B cell (primary cell): ENCODE measurements around the gene HEXIM1. TPM values are rescaled to one million over a fixed set of nuclear protein-coding genes. Genes with fewer than 3 reads are reported as not detected.

Source experiments
- ATAC-seq: fragments of 200-7000 bp; cut with Tn5 transposase; one replicate; pipeline ENCODE4 v1.10.0; 2021; ENCODE audit warnings: low read depth, mild to moderate bottlenecking, moderate number of reproducible peaks, moderate library complexity
- CTCF ChIA-PET: fragments of 350-600 bp; sonication (Branson Sonifier 250); formaldehyde crosslinking; loops from one replicate; lab custom pipeline; 2021; ENCODE audit warnings: antibody characterized with exemption, inconsistent platforms; lab: Charles Lee
- POLR2A ChIA-PET: fragments of 350-600 bp; sonication (Branson Sonifier 250); formaldehyde crosslinking; loops from one replicate; lab custom pipeline; 2021; ENCODE audit warnings: antibody characterized with exemption; lab: Charles Lee
- DNase-seq: peaks from one replicate; pipeline ENCODE4 v3.0.0; 2013
- H2AFZ ChIP-seq: 2 replicates; pipeline ENCODE4 v1.6.1; 2012; ENCODE audit warnings: mild to moderate bottlenecking, low read depth, low read length; ENCODE audit not compliant: insufficient read depth, poor library complexity, severe bottlenecking
- H3K27ac ChIP-seq, 2 donors: 1 replicate in 1 of 2; 2 replicates in 1 of 2; pipeline ENCODE4 v1.5.1; 2012 to 2013; ENCODE audit warnings: low read length in 2 of 2, mild to moderate bottlenecking in 2 of 2, moderate library complexity in 1 of 2
- H3K27me3 ChIP-seq, 4 experiments: fragments of 200-600 bp in 1 of 4; sonication (generic) in 1 of 4; replicated peaks in 1 of 4; 1 replicate in 2 of 4; 2 replicates in 2 of 4; pipeline versions ENCODE4 v1.6.1 to v1.7.0; 2013 to 2016; ENCODE audit warnings: low read length in 3 of 4, mild to moderate bottlenecking in 2 of 4, mixed read lengths in 1 of 4, moderate library complexity in 1 of 4; ENCODE audit not compliant: insufficient read depth in 4 of 4, control insufficient read depth in 3 of 4; ENCODE audit errors: control extremely low read depth in 1 of 4
- H3K36me3 ChIP-seq, 2 experiments: replicated peaks in 1 of 2; 1 replicate in 1 of 2; 2 replicates in 1 of 2; pipeline versions ENCODE4 v1.6.1 to v1.7.1; 2013; ENCODE audit warnings: low read length in 1 of 2; ENCODE audit not compliant: insufficient read depth in 2 of 2, control insufficient read depth in 1 of 2; ENCODE audit errors: control extremely low read depth in 1 of 2, extremely low read depth in 1 of 2
- H3K4me1 ChIP-seq, 2 donors: fragments of 200-600 bp in 1 of 2; sonication (generic) in 1 of 2; 1 replicate in 1 of 2; 2 replicates in 1 of 2; pipeline versions ENCODE4 v1.5.1 to v1.6.1; 2013 to 2017; ENCODE audit warnings: low read length in 2 of 2; ENCODE audit not compliant: control insufficient read depth in 2 of 2, insufficient read depth in 2 of 2
- H3K4me2 ChIP-seq: replicated peaks from 2 replicates; pipeline ENCODE3; 2012; ENCODE audit warnings: mild to moderate bottlenecking, low read depth, low read length; ENCODE audit not compliant: poor library complexity, severe bottlenecking
- H3K4me3 ChIP-seq, 5 experiments: fragments of 200-600 bp in 1 of 5; sonication (generic) in 1 of 5; 1 replicate in 3 of 5; 2 replicates in 2 of 5; pipeline versions ENCODE4 v1.5.1 to v1.7.0; 2011 to 2016; ENCODE audit warnings: low read length in 4 of 5, mild to moderate bottlenecking in 4 of 5, low read depth in 2 of 5, control low read depth in 1 of 5, moderate library complexity in 1 of 5; ENCODE audit not compliant: insufficient read depth in 1 of 5; ENCODE audit errors: control extremely low read depth in 1 of 5, extremely low read depth in 1 of 5
- H3K79me2 ChIP-seq: fragments of 200-600 bp; sonication (generic); one replicate; pipeline ENCODE4 v1.6.0; 2016; ENCODE audit warnings: low read length; ENCODE audit not compliant: control insufficient read depth, insufficient read depth
- H3K9ac ChIP-seq: fragments of 200-600 bp; sonication (generic); 2 replicates; pipeline ENCODE4 v1.6.1; 2017; ENCODE audit warnings: mild to moderate bottlenecking, low read length, moderate library complexity
- H3K9me3 ChIP-seq, 3 donors: one replicate each; pipeline versions ENCODE4 v1.6.1 to v1.7.1; 2013; ENCODE audit warnings: low read length in 2 of 3; ENCODE audit not compliant: control insufficient read depth in 2 of 3, insufficient read depth in 1 of 3; ENCODE audit errors: control extremely low read depth in 1 of 3
- H4K20me1 ChIP-seq: 2 replicates; pipeline ENCODE4 v1.6.0; 2012; ENCODE audit warnings: mild to moderate bottlenecking, low read length; ENCODE audit not compliant: insufficient read depth, control insufficient read depth, poor library complexity, severe bottlenecking
- H3K27ac Mint-ChIP-seq: one replicate; pipeline ENCODE4 v1.8.0; 2021; ENCODE audit warnings: mixed read lengths
- H3K27me3 Mint-ChIP-seq: one replicate; pipeline ENCODE4 v1.8.0; 2021; ENCODE audit warnings: mixed read lengths
- H3K4me1 Mint-ChIP-seq: one replicate; pipeline ENCODE4 v1.8.0; 2021; ENCODE audit warnings: mixed read lengths
- H3K4me3 Mint-ChIP-seq: one replicate; pipeline ENCODE4 v1.8.0; 2021; ENCODE audit warnings: mixed read lengths
- H3K9me3 Mint-ChIP-seq: one replicate; pipeline ENCODE4 v1.8.0; 2022; ENCODE audit warnings: mixed read lengths; ENCODE audit not compliant: insufficient read depth
- EZH2 ChIP-seq: IDR thresholded peaks from 2 replicates; pipeline ENCODE4 v1.6.1; 2012; ENCODE audit warnings: borderline replicate concordance, low read depth, mild to moderate bottlenecking, moderate library complexity, low read length; ENCODE audit not compliant: insufficient read depth, poor library complexity, severe bottlenecking
- WGBS: methylation state at CpG from one replicate; pipeline ENCODE4 v1.1.5; 2013; ENCODE audit warnings: missing lambda C conversion rate; ENCODE audit not compliant: insufficient coverage; 5-methylcytosine and 5-hydroxymethylcytosine counted together
- intact Hi-C: fragments of 100-400 bp; cut with micrococcal nuclease; formaldehyde crosslinking; loops from one replicate; pipeline ENCODE4 v1.10.0; 2022
- polyA plus RNA-seq: library from polyadenylated mRNA; depleted of rRNA; stranded (reverse); fragments of >200 nt; gene quantifications from 2 replicates; pipeline ENCODE4 v1.2.3, GENCODE V29; 2012
- total RNA-seq, 2 donors: library from RNA; stranded (reverse); fragments of 120-200 nt in 1 of 2; gene quantifications; 1 replicate in 1 of 2; 2 replicates in 1 of 2; pipeline versions ENCODE4 v1.2.3 to v1.2.4, GENCODE V29; 2013 to 2022
- TF ChIP-seq, protein P1 (sequence below): fragments of 200-600 bp; IDR thresholded peaks from one replicate; pipeline ENCODE4 v1.8.0; 2022; ENCODE audit warnings: antibody characterized with exemption, mild to moderate bottlenecking

HEXIM1 gene
- total and polyA plus RNA-seq, 2 donors (not counting 1 experiment from before 2014, with no cell fraction given) = 23.7 to 48.9 TPM

- TF ChIP-seq EZH2 = no peak
- TF ChIP-seq, protein P1, sequence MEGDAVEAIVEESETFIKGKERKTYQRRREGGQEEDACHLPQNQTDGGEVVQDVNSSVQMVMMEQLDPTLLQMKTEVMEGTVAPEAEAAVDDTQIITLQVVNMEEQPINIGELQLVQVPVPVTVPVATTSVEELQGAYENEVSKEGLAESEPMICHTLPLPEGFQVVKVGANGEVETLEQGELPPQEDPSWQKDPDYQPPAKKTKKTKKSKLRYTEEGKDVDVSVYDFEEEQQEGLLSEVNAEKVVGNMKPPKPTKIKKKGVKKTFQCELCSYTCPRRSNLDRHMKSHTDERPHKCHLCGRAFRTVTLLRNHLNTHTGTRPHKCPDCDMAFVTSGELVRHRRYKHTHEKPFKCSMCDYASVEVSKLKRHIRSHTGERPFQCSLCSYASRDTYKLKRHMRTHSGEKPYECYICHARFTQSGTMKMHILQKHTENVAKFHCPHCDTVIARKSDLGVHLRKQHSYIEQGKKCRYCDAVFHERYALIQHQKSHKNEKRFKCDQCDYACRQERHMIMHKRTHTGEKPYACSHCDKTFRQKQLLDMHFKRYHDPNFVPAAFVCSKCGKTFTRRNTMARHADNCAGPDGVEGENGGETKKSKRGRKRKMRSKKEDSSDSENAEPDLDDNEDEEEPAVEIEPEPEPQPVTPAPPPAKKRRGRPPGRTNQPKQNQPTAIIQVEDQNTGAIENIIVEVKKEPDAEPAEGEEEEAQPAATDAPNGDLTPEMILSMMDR = no peak
- CTCF ChIA-PET = interaction anchor here (1.0 kb wide), 1 partner anchor 83 kb away, joined by 3 read pairs; no protein-coding TSS in a partner anchor
- 100% methylated on average over 8 of the region's 8 CpGs for WGBS
- peaks cover 3% of the 10 kb centered on the region for H3K4me1 Mint-ChIP-seq
- Histone ChIP-seq H3K9ac (no peak overlapping the region), H3K27me3 (no peaks in the 10 kb centered on the region), H3K36me3 (peaks cover 3 to 75% of the 10 kb centered on the region in 2 experiments), H3K4me3 (no peak overlapping the region), H3K27ac (no peak overlapping the region), H3K79me2 (no peaks in the 10 kb centered on the region), H4K20me1 (no peaks in the 10 kb centered on the region), H3K9me3 (no peaks in the 10 kb centered on the region), H3K4me2 (no peak overlapping the region), H3K4me1 (no peaks in the 10 kb centered on the region), H2AFZ (no peak overlapping the region)
- no peaks in the 10 kb centered on the region for H3K9me3 Mint-ChIP-seq
- intact Hi-C loops = no loop called here
- no peaks in the 10 kb centered on the region for H3K27me3 Mint-ChIP-seq
- no peak for DNase-seq
- ATAC-seq = no peak
- H3K27ac Mint-ChIP-seq = no peak overlapping the region
- H3K4me3 Mint-ChIP-seq = no peak overlapping the region
- POLR2A ChIA-PET = no interaction called here
Measured at GRCh38 chr17:45104029-45104428, 44.2 kb upstream of the HEXIM1 start.

DNA sequence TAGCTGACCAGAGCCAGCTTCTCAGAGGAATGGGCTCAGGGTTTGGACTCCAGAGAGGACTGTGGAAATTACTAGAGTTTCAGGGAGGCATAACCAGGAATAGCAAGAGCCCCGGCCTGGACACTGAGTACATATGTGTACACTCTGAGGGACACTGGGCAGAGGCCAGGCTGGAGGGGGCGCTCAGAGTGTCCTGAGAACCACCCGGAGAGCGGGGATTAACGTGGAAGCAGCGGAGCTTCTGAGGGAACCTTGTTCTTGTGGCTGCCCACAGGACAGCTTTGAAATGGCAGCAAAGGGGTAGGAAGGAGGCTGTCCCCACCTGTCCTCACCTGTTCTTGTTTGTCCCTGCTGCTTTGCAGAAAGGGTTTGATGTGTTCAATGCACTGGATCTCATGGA is 43.8 kb upstream of the HEXIM1 start:
- Histone ChIP-seq H3K9ac (no peak overlapping the region), H3K9me3 (no peaks in the 10 kb centered on the region), H3K27me3 (no peaks in the 10 kb centered on the region), H3K4me2 (no peak overlapping the region), H3K36me3 (peaks cover 3 to 71% of the 10 kb centered on the region in 2 experiments), H3K4me3 (no peak overlapping the region), H2AFZ (no peak overlapping the region), H3K27ac (no peak overlapping the region), H3K79me2 (no peaks in the 10 kb centered on the region), H3K4me1 (no peaks in the 10 kb centered on the region), H4K20me1 (no peaks in the 10 kb centered on the region)
- ATAC-seq = no peak
- POLR2A ChIA-PET = no interaction called here
- CTCF ChIA-PET = interaction anchor here (1.0 kb wide), 1 partner anchor 83 kb away, joined by 3 read pairs; no protein-coding TSS in a partner anchor
- no peak for TF ChIP-seq EZH2
- TF ChIP-seq, protein P1 = no peak
- intact Hi-C loops = no loop called here
- WGBS = 96% methylated on average over 6 of the region's 6 CpGs
- no peak overlapping the region for H3K4me3 Mint-ChIP-seq
- H3K9me3 Mint-ChIP-seq = no peaks in the 10 kb centered on the region
- no peak overlapping the region for H3K27ac Mint-ChIP-seq
- H3K4me1 Mint-ChIP-seq = no peaks in the 10 kb centered on the region
- DNase-seq = no peak
- no peaks in the 10 kb centered on the region for H3K27me3 Mint-ChIP-seq
